HepG2 (cell line): ENCODE data around the gene XKR7. TPM values are rescaled to one million over a fixed set of nuclear protein-coding genes. Genes with fewer than 3 reads are reported as not detected.

Experiments used
- AGO1 ChIP-seq: fragments of 200-400 bp; formaldehyde crosslinking; IDR thresholded peaks from 2 replicates; pipeline ENCODE4 v1.6.1; 2017; ENCODE audit warnings: mild to moderate bottlenecking, low read depth, low read length, moderate library complexity; ENCODE audit not compliant: poor library complexity, severe bottlenecking
- EED ChIP-seq: sonication (generic); formaldehyde crosslinking; IDR thresholded peaks from 2 replicates; pipeline ENCODE4 v1.5.0; 2020; ENCODE audit warnings: mild to moderate bottlenecking, missing genetic modification reagents
- HNRNPLL ChIP-seq: fragments of 200-400 bp; formaldehyde crosslinking; IDR thresholded peaks from 2 replicates; pipeline ENCODE4 v1.6.1; 2017; ENCODE audit warnings: mild to moderate bottlenecking, low read depth, low read length; ENCODE audit not compliant: poor library complexity, severe bottlenecking
- ISL2 ChIP-seq: sonication (generic); formaldehyde crosslinking; IDR thresholded peaks from 2 replicates; pipeline ENCODE4 v1.5.0; 2020; ENCODE audit warnings: missing genetic modification reagents
- MBD4 ChIP-seq: IDR thresholded peaks from 2 replicates; pipeline ENCODE4 v1.6.1; 2012; ENCODE audit warnings: low read length, inconsistent platforms, borderline replicate concordance
- NFIC ChIP-seq: IDR thresholded peaks from 2 replicates; pipeline ENCODE4 v1.6.1; 2012; ENCODE audit warnings: mild to moderate bottlenecking, low read length, inconsistent platforms
- NR0B2 ChIP-seq: sonication (generic); formaldehyde crosslinking; IDR thresholded peaks from 2 replicates; pipeline ENCODE4 v1.4.0; 2020; ENCODE audit warnings: mild to moderate bottlenecking, missing genetic modification reagents
- NR2C2 ChIP-seq: sonication (generic); formaldehyde crosslinking; IDR thresholded peaks from 2 replicates; pipeline ENCODE4 v1.4.0; 2020; ENCODE audit warnings: missing genetic modification reagents, mild to moderate bottlenecking, moderate library complexity, borderline replicate concordance
- SAFB2 ChIP-seq: sonication (generic); formaldehyde crosslinking; IDR thresholded peaks from 2 replicates; pipeline ENCODE4 v1.5.1; 2020; ENCODE audit warnings: missing genetic modification reagents, low read depth, mild to moderate bottlenecking, borderline replicate concordance
- SMARCC2 ChIP-seq: fragments of 450-650 bp; IDR thresholded peaks from 2 replicates; pipeline ENCODE4 v1.6.1; 2017; ENCODE audit warnings: antibody characterized with exemption, mild to moderate bottlenecking
- ZBTB26 ChIP-seq: IDR thresholded peaks from 2 replicates; pipeline ENCODE4 v1.6.1; 2016; ENCODE audit warnings: missing compliant biosample characterization, missing genetic modification reagents, borderline replicate concordance
- ZFX ChIP-seq: sonication (generic); formaldehyde crosslinking; IDR thresholded peaks from 2 replicates; pipeline ENCODE4 v1.4.0; 2020; ENCODE audit warnings: mild to moderate bottlenecking, low read depth, missing genetic modification reagents, moderate library complexity
- ZNF609 ChIP-seq: sonication (generic); formaldehyde crosslinking; IDR thresholded peaks from 2 replicates; pipeline ENCODE4 v1.4.0; 2020; ENCODE audit warnings: mild to moderate bottlenecking, missing genetic modification reagents, borderline replicate concordance
- ZNF772 ChIP-seq: sonication (generic); formaldehyde crosslinking; IDR thresholded peaks from 2 replicates; pipeline ENCODE4 v1.5.0; 2020; ENCODE audit warnings: mild to moderate bottlenecking, missing genetic modification reagents
- ZNF784 ChIP-seq: sonication (generic); formaldehyde crosslinking; IDR thresholded peaks from 2 replicates; pipeline ENCODE4 v1.5.1; 2020; ENCODE audit warnings: missing genetic modification reagents, mild to moderate bottlenecking, borderline replicate concordance
- ZNF839 ChIP-seq: sonication (generic); formaldehyde crosslinking; IDR thresholded peaks from 2 replicates; pipeline ENCODE4 v1.4.0; 2020; ENCODE audit warnings: missing genetic modification reagents, mild to moderate bottlenecking, borderline replicate concordance
- ZSCAN20 ChIP-seq: sonication (generic); formaldehyde crosslinking; IDR thresholded peaks from 2 replicates; pipeline ENCODE4 v1.4.0; 2020; ENCODE audit warnings: missing genetic modification reagents, mild to moderate bottlenecking, borderline replicate concordance
- polyA plus RNA-seq, 8 experiments: library from polyadenylated mRNA; depleted of rRNA in 3 of 8; stranded (reverse) in 7 of 8; unstranded in 1 of 8; fragments of >200 nt; fragmentation: Illumina TruSeq in 4 of 8; extraction: Trizol in 4 of 8; gene quantifications; 2 replicates each; pipeline versions ENCODE4 v1.2.1 to v1.2.3, GENCODE V29; 2011 to 2016; ENCODE audit warnings: low read depth in 4 of 8, missing spikeins in 1 of 8, mixed read lengths in 1 of 8; ENCODE audit not compliant: insufficient read depth in 1 of 8
- total RNA-seq, 5 experiments: library from RNA; depleted of rRNA; stranded (reverse); fragments of >200 nt; fragmentation: Illumina TruSeq; extraction: Trizol; gene quantifications; 2 replicates each; pipeline ENCODE4 v1.2.3, GENCODE V29; 2016; ENCODE audit warnings: low read depth in 1 of 5

Gene XKR7
- total and polyA plus RNA-seq, 2 of the 13 experiments (the other 11 are each of a cell fraction or from before 2014, with no cell fraction given), result not detected

DNA sequence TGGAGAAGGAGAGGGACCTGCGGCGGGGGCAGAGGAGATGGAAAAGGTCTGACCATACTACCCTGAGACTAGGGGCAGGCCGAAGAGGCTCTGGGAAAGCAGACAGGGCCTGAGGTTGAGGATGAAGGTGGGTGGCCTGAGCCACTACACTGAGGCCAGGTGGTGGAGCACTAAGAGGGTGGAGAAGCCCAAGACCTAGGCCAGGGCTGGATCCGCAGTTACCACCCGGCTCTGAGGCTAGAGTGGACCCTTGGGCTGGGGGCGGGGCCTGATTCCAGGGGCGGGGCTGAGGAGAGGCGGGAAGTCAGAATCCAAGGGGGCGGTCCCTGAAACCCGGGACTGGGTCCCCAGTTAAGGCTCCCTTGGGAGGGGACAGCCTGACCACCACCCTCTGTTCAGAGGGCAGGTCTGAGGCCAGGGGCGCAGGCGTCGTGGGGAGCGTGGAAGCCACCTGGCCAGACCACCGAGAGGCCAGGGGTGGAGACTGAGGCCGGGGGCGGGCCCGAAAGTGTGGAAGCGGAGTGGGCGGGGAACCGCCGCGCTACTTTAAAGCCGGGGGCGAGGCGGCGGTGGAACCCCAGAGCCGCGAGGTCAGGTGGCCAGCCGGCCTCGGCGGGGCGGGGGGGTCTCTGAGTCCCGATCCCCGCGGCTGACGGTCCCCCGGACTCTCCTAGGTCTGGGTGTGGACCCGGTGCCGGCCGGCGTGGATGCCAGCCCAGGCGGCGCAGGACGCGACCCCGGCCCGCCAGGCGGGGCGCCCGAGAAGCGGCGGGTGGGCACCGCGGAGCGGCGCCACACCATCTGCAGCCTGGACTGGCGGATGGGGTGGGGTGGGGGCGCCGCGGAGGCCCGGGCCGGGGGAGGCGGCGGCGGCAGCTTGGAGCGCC is 50.6 kb downstream of the XKR7 start (continued):
- TF ChIP-seq ZBTB26 (CRISPR knock-in tag), result peak; percentile 32; the same call in 1 of the 2 replicates
- TF ChIP-seq SMARCC2, result no peak
- no peak for TF ChIP-seq MBD4
- no peak for TF ChIP-seq NFIC
- 0 out of 2 replicates have a peak, but pooled peaks have one; percentile 61 for TF ChIP-seq EED
- TF ChIP-seq ISL2, result no peak
- TF ChIP-seq ZNF609, result no peak
- peak; percentile 62 for TF ChIP-seq ZFX (CRISPR knock-in tag)
- TF ChIP-seq ZNF839 (CRISPR knock-in tag), result no peak
- peak; percentile 51 for TF ChIP-seq HNRNPLL
- TF ChIP-seq NR0B2, result peak; percentile 60
- peak; percentile 7; the same call in 1 of the 2 replicates for TF ChIP-seq ZNF784 (CRISPR knock-in tag)
- peak; percentile 61; the same call in 1 of the 2 replicates for TF ChIP-seq ZNF772 (CRISPR knock-in tag)
- peak; percentile 53; the same call in 1 of the 2 replicates for TF ChIP-seq ZSCAN20 (CRISPR knock-in tag)
- TF ChIP-seq AGO1, result peak; percentile 10
- 0 out of 2 replicates have a peak, but pooled peaks have one; percentile 15 for TF ChIP-seq SAFB2 (CRISPR knock-in tag)
- TF ChIP-seq NR2C2 (CRISPR knock-in tag), result no peak
- TF ChIP-seq, all 625 proteins: peak for 107
